Measurements from ENCODE around the gene NUP93.

DNA sequence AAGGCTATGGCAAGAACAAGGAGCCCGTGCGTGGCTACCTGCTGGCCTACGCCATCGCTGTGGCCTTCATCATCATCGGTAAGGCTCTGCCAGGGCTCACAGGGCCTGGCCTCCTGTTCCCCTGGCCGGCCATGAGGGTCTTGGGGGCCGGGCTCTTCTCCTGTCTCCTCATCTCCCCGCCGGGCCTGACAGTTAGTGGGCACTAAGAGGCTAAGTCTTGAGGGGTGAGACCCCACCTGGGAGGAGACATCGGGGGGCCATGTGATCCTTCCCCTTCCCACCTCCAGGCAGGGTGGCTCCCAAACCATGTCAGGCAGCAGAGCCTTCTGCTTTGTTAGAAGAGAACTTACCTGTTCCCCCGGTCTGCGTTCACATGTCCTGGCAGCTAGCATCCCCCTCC, 150.2 kb downstream of the NUP93 start:
- TF ChIP-seq, protein P1, sequence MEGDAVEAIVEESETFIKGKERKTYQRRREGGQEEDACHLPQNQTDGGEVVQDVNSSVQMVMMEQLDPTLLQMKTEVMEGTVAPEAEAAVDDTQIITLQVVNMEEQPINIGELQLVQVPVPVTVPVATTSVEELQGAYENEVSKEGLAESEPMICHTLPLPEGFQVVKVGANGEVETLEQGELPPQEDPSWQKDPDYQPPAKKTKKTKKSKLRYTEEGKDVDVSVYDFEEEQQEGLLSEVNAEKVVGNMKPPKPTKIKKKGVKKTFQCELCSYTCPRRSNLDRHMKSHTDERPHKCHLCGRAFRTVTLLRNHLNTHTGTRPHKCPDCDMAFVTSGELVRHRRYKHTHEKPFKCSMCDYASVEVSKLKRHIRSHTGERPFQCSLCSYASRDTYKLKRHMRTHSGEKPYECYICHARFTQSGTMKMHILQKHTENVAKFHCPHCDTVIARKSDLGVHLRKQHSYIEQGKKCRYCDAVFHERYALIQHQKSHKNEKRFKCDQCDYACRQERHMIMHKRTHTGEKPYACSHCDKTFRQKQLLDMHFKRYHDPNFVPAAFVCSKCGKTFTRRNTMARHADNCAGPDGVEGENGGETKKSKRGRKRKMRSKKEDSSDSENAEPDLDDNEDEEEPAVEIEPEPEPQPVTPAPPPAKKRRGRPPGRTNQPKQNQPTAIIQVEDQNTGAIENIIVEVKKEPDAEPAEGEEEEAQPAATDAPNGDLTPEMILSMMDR (IDR thresholded peaks at IDR 0.05; ENCODE audit: poor library complexity, severe bottlenecking), result no peak
- no peak for TF ChIP-seq SMC3 (conservative IDR thresholded peaks at IDR 0.05; ENCODE audit: poor library complexity)
- TF ChIP-seq POLR2AphosphoS5 (IDR thresholded peaks at IDR 0.05), result no peak
